ENCODE results near the gene PDCD11.

PDCD11 gene

DNA sequence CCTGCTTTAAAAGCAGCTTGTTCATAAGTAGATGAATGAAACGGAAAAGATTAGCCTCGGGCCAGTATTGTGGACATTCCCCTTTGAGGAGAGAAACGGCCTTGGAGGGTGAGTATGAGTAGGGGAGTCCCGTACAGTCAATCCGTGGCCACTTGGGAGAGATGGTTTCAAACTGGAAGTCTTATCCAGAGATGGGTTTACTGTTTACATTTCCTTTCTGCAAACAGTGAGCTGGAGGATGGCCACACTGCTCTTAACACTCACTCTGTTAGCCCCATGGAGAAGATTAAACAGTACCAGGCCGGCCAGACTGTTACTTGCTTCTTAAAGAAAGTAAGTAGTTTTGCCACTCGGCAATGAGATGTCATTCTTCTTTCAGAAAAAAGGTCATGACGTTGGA lies 35.5 kb downstream of the PDCD11 start:
- Mint-ChIP-seq H3K27me3 (no peaks in the 10 kb centered on the region), H3K36me3 (ENCODE audit: low read depth) (peaks cover 77% of the 10 kb centered on the region), H3K9me3 (no peaks in the 10 kb centered on the region), H3K27ac (no peak overlapping the region), H3K4me3 (no peak overlapping the region), H3K4me1 (peaks cover 18% of the 10 kb centered on the region)
- no peak for DNase-seq
- ATAC-seq: peak; percentile 28

DNA sequence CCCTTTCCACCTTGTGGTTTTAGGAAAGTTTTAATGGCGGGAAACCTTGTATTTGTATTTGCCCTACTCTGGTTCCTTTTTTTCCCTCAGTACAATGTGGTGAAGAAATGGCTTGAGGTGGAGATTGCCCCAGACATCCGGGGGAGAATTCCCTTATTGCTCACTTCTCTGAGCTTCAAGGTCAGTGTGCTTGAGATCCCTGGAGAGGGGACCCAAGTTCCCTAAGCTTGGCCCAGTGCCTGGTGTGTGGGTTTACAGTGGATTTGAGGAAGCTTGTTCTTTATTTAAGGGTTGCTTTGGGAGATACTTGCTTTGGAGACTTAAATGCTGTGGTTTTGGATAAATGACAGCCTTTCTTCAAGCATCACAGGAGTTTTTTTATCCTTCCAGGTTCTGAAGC lies 37.4 kb downstream of the PDCD11 start:
- Mint-ChIP-seq H3K36me3 (ENCODE audit: low read depth) (peaks cover 74% of the 10 kb centered on the region), H3K4me1 (peaks cover 5% of the 10 kb centered on the region), H3K9me3 (no peaks in the 10 kb centered on the region), H3K4me3 (no peak overlapping the region), H3K27me3 (no peaks in the 10 kb centered on the region), H3K27ac (no peak overlapping the region)
- no peak for DNase-seq
- no peak for ATAC-seq

DNA sequence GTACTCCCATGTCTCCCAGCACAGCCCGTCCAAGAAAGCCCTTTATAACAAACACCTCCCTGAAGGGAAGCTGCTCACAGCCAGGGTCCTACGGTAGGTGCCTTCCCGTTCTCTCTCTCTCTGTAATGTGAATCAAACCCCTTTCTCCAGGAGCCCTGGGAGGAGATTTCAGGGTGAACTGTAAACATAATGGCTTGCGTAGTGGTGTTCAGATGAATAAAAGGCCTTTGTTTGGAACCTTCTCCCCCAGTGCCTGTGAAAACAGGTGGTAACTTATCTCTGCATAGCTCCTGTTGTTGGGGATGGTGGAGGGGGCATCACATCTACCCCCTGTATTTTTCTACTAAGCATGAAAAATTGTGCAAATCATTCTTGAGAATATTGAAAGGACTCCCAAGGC lies 43.4 kb downstream of the PDCD11 start:
- DNase-seq (no peak), ATAC-seq (no peak)
- Mint-ChIP-seq H3K36me3 (ENCODE audit: low read depth) (peaks cover 68% of the 10 kb centered on the region), H3K27ac (no peak overlapping the region), H3K4me1 (no peaks in the 10 kb centered on the region), H3K4me3 (no peak overlapping the region), H3K9me3 (no peaks in the 10 kb centered on the region), H3K27me3 (no peaks in the 10 kb centered on the region)

DNA sequence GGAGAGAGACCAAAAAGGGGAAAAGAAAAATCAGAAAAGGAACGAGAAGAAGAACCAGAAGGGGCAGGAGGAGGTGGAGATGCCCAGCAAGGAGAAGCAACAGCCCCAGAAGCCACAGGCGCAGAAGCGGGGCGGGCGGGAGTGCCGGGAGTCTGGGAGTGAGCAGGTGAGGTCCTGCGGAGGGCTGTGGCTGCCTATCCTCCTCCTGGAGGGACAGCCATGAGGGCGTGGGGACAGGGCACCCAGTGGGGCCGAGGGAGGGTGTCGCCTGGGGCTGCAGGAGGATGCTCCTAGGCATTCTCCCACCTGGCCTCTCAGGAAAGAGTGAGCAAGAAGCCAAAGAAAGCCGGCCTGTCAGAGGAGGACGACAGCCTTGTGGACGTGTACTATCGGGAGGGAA lies 44.0 kb downstream of the PDCD11 start:
- H3K4me1 Mint-ChIP-seq: no peaks in the 10 kb centered on the region
- no peak for DNase-seq
- H3K27me3 Mint-ChIP-seq: no peaks in the 10 kb centered on the region
- H3K9me3 Mint-ChIP-seq: no peaks in the 10 kb centered on the region
- ATAC-seq: no peak
- no peak overlapping the region for H3K27ac Mint-ChIP-seq
- H3K36me3 Mint-ChIP-seq (ENCODE audit: low read depth): peaks cover 70% of the 10 kb centered on the region
- H3K4me3 Mint-ChIP-seq: no peak overlapping the region

DNA sequence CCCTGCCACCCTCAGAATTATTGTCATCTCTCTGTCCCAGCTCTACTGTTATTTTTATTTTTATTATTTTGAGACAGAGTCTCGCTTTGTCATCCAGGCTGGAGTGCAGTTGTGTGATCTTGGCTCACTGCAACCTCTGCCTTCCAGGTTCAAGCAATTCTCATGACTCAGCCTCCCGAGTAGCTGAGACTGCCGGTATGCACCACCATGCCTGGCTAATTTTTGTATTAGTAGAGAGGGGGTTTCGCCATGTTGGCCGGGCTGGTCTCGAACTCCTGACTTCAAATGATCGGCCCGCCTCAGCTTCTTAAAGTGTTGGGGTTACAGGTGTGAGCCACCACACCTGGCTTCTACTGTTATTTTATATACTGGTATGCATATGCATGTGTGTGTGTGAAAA lies 44.8 kb downstream of the PDCD11 start:
- Mint-ChIP-seq H3K36me3 (ENCODE audit: low read depth) (peaks cover 70% of the 10 kb centered on the region), H3K4me1 (no peaks in the 10 kb centered on the region), H3K4me3 (no peak overlapping the region), H3K27me3 (no peaks in the 10 kb centered on the region), H3K27ac (no peak overlapping the region), H3K9me3 (no peaks in the 10 kb centered on the region)
- no peak for DNase-seq
- no peak for ATAC-seq

DNA sequence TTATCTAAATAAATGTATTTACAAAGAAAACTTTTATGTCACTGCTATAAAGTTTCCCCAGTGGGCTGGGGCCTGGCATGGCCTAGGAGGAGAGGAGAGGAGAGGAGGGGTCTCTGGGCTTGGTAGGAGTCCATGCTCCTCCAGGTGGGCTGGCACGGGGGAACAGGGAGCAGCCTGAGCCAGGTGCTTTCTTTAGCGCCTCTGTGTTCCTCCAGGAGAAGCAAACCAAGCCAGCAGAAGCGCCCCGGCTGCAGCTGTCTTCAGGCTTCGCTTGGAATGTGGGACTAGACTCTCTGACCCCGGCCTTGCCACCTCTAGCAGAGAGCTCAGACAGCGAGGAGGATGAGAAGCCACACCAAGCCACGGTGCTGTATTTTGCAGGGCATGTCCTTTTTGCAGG lies 45.2 kb downstream of the PDCD11 start:
- Mint-ChIP-seq H3K36me3 (ENCODE audit: low read depth) (peaks cover 69% of the 10 kb centered on the region), H3K9me3 (no peaks in the 10 kb centered on the region), H3K4me1 (no peaks in the 10 kb centered on the region), H3K27ac (no peak overlapping the region), H3K4me3 (no peak overlapping the region), H3K27me3 (no peaks in the 10 kb centered on the region)
- DNase-seq (no peak), ATAC-seq (no peak)

DNA sequence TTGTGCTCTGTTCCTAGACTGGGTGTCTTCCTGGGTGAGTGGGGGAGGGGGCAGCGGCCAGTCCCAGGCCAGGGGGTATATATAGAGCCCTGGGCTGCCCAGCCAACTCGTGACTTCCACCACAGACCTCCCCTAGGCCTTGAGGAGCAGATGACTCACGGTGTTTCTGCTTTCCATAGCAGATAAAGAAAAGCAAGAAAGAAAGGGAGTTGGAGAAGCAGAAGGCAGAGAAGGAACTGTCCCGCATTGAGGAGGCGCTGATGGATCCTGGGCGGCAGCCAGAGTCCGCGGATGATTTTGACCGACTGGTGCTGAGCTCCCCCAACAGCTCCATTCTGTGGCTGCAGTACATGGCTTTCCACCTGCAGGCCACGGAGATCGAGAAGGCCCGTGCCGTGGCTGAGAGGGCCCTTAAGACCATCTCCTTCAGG lies 45.6 kb downstream of the PDCD11 start:
- no peaks in the 10 kb centered on the region for H3K27me3 Mint-ChIP-seq
- H3K4me3 Mint-ChIP-seq: no peak overlapping the region
- ATAC-seq (no peak), DNase-seq (no peak)
- no peaks in the 10 kb centered on the region for H3K9me3 Mint-ChIP-seq
- peaks cover 67% of the 10 kb centered on the region for H3K36me3 Mint-ChIP-seq (ENCODE audit: low read depth)
- no peak overlapping the region for H3K27ac Mint-ChIP-seq
- H3K4me1 Mint-ChIP-seq: no peaks in the 10 kb centered on the region

DNA sequence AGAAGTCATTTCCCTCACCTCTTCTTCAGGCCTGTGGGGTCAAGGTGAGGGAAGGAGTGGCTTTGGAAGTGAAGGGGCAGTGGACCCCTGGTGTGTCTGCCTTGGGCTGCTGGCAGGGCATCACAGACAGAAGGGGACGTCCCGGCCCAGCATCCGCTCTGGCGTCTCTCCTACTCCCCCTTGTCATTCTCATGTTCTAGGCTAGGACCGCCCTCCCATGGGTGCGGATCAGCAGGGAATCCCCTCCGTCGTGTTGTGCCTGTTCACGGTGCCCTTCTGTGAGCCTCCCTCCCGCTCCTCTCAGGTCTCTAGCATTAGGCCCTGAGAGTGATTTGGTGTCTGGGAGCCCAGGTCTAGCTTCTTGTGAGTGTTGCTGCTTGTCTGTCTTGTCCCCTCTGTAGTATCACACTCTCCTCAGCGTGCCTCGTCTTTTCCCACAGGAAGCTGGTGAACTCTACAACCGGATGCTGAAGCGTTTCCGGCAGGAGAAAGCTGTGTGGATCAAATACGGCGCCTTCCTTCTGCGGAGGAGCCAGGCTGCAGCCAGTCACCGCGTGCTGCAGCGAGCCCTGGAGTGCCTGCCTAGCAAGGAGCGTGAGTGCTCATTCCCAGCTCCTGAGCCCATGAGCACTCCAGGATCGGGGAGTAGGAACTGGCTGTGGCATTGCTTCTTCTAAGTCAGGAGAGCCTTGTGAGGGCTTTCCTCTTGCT lies 47.2 kb downstream of the PDCD11 start:
- Mint-ChIP-seq H3K36me3 (ENCODE audit: low read depth) (peaks cover 62% of the 10 kb centered on the region), H3K9me3 (no peaks in the 10 kb centered on the region), H3K27me3 (no peaks in the 10 kb centered on the region), H3K27ac (no peak overlapping the region), H3K4me1 (peaks cover 1% of the 10 kb centered on the region), H3K4me3 (no peak overlapping the region)
- DNase-seq (no peak), ATAC-seq (no peak)

DNA sequence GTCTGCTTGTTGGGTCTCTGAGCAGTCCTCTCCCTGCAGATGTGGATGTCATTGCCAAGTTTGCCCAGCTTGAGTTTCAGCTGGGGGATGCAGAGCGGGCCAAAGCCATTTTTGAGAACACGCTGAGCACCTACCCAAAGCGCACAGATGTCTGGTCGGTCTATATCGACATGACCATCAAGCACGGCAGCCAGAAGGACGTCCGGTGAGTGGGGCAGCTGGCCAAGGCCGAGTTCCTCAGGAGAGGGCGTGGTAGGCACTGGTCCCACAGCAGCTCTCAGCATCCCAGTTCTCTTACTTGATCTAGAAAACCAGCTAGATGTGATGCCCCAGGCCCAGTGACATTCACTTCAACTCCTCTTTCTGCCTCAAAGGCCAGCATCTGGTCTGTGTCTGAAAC lies 48.1 kb downstream of the PDCD11 start:
- DNase-seq (no peak), ATAC-seq (no peak)
- peaks cover 58% of the 10 kb centered on the region for H3K36me3 Mint-ChIP-seq (ENCODE audit: low read depth)
- H3K9me3 Mint-ChIP-seq: no peaks in the 10 kb centered on the region
- H3K4me3 Mint-ChIP-seq: no peak overlapping the region
- H3K27ac Mint-ChIP-seq: no peak overlapping the region
- peaks cover 9% of the 10 kb centered on the region for H3K4me1 Mint-ChIP-seq
- no peaks in the 10 kb centered on the region for H3K27me3 Mint-ChIP-seq

DNA sequence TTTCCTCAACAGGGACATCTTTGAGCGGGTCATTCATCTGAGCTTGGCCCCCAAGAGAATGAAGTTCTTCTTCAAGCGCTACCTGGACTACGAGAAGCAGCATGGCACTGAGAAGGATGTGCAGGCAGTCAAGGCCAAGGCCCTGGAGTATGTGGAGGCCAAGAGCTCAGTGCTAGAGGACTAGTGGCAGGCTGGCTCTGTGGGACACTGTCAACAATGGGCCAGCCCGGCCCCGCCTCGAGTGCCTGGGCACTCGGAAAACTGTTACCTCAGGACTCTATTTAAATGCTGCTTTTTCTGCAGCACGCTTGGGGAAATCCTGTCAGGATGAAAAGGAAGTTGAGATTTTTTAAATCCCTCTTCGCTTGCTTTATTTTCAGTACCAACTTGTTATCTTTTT lies 48.9 kb downstream of the PDCD11 start:
- no peaks in the 10 kb centered on the region for H3K9me3 Mint-ChIP-seq
- no peak overlapping the region for H3K4me3 Mint-ChIP-seq
- DNase-seq (no peak), ATAC-seq (no peak)
- H3K36me3 Mint-ChIP-seq (ENCODE audit: low read depth): peaks cover 50% of the 10 kb centered on the region
- peak overlapping the region; percentile 14 for H3K27ac Mint-ChIP-seq
- no peaks in the 10 kb centered on the region for H3K27me3 Mint-ChIP-seq
- H3K4me1 Mint-ChIP-seq: peaks cover 16% of the 10 kb centered on the region

DNA sequence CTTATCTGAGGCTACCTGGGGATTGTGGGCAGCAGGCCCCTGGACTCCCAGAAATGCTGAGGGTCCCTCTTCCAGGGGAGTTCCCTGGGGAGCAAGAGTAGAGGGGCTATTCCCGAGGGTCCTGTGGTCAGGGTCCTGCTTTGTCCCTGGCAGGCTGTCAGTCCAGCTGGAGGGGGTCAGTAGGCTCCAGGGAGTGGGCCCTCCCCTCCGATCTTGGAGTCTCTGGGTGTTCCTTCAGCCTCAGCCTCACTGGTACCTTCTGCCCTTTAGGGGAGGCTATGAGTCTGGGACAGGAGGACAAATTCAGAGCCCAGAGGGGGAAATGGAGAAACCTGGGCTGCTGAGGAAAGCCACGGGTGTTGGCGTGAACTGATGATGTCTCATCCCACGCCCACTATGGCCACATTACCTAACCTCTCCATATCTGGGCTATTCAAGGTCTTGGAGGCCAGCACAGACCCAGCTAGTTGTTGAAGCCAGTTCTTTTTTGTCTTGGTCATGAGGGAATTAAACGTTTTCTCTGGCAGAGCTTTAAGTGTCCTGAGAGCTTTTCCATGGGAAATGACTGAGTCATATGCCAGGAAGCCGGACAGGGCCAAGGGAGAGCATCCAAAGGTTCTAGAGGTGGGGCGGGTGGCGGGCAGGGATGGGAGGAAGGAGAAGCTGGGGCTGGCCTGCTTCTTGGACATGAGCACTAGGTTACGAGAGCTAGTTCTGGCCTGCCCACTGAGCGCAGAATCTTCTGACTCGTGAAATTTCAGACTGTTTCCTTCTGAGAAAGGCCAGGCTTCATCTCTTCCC lies 49.5 kb downstream of the PDCD11 start:
- no peak overlapping the region for H3K4me3 Mint-ChIP-seq
- H3K9me3 Mint-ChIP-seq: no peaks in the 10 kb centered on the region
- DNase-seq (no peak), ATAC-seq (no peak)
- H3K27ac Mint-ChIP-seq: no peak overlapping the region
- no peaks in the 10 kb centered on the region for H3K27me3 Mint-ChIP-seq
- H3K4me1 Mint-ChIP-seq: peaks cover 22% of the 10 kb centered on the region
- H3K36me3 Mint-ChIP-seq (ENCODE audit: low read depth): peaks cover 47% of the 10 kb centered on the region

DNA sequence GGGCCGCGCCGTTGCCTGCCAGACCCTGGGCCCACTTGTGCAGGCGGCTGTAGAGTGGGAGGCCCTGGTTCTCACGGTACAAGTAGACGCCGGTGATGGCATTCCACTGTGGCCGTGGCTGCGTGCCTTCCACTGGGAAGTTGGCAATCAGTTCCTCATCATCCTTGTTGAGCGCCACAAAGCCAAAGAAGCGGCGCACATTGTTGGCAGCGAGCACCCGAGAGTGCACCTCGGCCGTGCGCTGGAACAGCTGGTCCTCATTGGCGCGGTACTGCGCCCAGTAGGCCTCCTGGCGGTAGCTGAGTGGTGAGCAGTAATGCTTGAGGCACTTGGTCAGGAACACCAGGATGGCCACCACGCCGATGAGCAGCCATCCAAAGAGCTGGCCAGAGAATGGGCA lies 50.8 kb downstream of the PDCD11 start:
- H3K4me3 Mint-ChIP-seq: no peak overlapping the region
- peak overlapping the region; percentile 40 for H3K27ac Mint-ChIP-seq
- no peaks in the 10 kb centered on the region for H3K9me3 Mint-ChIP-seq
- ATAC-seq (no peak), DNase-seq (no peak)
- peaks cover 28% of the 10 kb centered on the region for H3K4me1 Mint-ChIP-seq
- H3K36me3 Mint-ChIP-seq (ENCODE audit: low read depth): peaks cover 43% of the 10 kb centered on the region
- no peaks in the 10 kb centered on the region for H3K27me3 Mint-ChIP-seq

DNA sequence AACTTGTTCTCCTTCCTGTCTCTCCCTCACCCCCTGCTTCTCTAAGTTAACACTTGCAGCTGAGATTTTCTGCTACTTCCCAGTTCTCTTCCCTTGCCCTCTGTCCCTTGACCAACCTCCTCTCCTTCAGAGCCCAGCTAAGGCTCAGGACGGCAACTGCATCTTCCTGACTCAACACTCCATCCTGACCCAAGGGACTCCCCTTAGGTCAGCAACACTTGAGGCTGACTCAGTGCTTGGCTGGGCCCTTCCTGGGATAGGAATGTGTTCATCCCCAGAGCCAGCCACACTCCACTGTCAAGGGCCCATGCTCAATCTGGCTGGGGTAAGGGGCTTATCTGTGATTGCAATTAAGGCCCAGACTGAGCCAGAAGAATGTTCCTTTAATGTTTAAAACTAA lies 52.3 kb downstream of the PDCD11 start:
- H3K4me1 Mint-ChIP-seq: peaks cover 34% of the 10 kb centered on the region
- peaks cover 33% of the 10 kb centered on the region for H3K36me3 Mint-ChIP-seq (ENCODE audit: low read depth)
- no peaks in the 10 kb centered on the region for H3K27me3 Mint-ChIP-seq
- H3K9me3 Mint-ChIP-seq: no peaks in the 10 kb centered on the region
- H3K4me3 Mint-ChIP-seq: no peak overlapping the region
- DNase-seq (no peak), ATAC-seq (no peak)
- H3K27ac Mint-ChIP-seq: peak overlapping the region; percentile 33

DNA sequence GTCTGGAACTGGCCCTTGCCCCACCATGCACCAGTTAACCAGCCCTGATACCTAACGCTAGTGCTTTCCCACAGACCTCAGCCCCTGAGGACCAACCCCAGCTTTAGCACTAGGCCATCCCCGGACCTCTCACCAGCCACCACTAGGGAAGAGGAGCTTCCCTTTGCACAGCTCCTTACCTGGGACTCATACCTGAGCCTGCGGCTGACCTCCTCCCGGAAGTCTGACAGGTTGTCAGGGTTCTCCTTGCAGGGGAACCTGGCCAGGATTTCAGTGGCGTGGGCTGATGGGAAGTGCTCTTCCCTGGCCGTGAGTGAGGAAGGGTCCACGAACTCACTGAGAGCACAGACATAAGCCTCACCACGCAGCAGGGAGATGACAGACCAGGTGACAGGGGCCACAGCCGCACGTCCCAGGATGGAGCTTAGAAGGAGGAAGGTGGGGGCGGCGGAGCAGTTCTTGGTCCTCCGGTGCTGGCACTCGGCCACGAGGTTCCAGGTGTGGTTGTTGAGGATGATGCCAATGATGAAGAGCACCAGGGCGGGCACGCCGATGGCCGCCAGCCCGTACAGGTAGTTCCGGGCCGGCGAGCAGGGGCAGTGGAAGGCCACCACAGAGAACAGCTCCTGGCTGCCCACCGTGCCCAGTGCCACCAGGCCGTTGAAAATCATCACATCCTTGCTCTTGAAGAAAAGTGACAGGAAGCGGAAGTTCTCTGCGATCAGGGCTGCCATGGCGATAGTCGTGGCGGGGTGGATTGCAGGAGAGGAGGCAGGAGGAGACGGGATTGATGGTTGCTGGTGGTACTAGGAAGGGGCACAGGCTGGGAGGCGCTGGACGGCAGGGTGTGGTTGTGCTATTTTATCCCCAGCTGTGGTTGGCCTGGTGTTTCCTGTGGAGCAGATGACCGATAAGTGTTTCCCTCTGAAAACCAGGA lies 53.0 kb downstream of the PDCD11 start:
- H3K9me3 Mint-ChIP-seq: no peaks in the 10 kb centered on the region
- no peak overlapping the region for H3K4me3 Mint-ChIP-seq
- DNase-seq (no peak), ATAC-seq (no peak)
- peaks cover 34% of the 10 kb centered on the region for H3K4me1 Mint-ChIP-seq
- H3K36me3 Mint-ChIP-seq (ENCODE audit: low read depth): peaks cover 27% of the 10 kb centered on the region
- peak overlapping the region; percentile 49 for H3K27ac Mint-ChIP-seq
- H3K27me3 Mint-ChIP-seq: no peaks in the 10 kb centered on the region
